ENCODE data around the gene RNF144B.
"Not testable (repeated sequence)": the region's sequence is repeated elsewhere in the genome, so short reads cannot be mapped to it uniquely, and the experiment has no call there.

RNF144B gene

DNA sequence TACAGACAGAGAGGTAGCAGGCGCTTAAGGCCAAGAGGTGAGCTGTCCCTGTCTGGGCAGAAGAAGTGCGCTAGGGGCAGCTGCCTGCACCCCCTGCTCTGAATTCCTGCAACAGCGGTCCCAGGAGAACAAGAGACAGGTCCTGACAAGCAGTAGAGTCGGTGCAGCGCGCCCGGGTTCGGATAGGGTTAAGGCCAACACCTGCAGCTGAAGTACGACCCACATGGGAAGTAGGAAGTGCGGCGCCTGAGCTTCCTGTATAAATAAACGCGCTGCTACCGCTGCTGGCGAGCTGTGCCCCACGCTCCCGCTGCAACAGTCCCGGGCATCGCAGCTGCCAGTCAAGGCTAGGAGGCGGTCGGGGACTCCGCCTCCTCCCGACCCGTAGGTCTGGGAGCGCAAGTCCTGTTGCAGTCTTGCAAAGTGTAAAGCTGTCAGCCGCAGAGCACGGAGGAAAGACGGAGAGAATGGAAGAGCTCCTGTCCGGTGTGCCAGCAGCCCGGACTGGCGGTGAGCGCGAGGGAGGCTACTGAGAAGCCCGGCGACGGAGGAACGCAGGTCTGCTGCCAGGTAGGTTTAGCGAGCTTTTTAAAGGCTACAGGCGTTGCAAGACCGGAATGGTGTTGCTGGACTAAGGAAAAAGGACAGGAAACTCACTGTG lies at the start of gene RNF144B:
TSS of gene RNF144B (plus strand) at position 290 of the 661 bp plus-strand sequence. CDS start 12,185 bp downstream, outside the sequence.
- peak within 1 kb of the TSS; percentile 71 for H3K4me3 ChIP-seq (ENCODE audit: low read depth, low read length)

DNA sequence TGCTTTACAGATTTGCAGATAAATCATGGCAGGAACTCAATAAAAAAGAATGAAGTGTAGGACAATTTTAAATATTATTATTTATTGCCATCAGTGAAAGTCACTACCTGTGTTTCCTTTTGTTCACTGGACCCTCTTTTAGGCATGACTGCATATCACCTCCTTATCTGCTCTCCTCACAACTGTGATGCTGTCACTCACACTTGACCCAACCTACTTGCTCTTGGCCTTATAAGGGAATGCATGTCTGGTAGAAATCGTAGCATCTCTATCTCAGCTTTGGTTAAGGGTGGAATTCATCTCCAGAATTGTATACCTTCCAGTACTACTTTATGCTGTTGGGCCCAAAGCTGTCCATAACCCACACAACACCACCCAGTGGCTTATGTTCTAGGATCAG lies 47.6 kb upstream of the RNF144B start:
- H3K4me3 ChIP-seq (ENCODE audit: low read depth, low read length): no peak overlapping the region

DNA sequence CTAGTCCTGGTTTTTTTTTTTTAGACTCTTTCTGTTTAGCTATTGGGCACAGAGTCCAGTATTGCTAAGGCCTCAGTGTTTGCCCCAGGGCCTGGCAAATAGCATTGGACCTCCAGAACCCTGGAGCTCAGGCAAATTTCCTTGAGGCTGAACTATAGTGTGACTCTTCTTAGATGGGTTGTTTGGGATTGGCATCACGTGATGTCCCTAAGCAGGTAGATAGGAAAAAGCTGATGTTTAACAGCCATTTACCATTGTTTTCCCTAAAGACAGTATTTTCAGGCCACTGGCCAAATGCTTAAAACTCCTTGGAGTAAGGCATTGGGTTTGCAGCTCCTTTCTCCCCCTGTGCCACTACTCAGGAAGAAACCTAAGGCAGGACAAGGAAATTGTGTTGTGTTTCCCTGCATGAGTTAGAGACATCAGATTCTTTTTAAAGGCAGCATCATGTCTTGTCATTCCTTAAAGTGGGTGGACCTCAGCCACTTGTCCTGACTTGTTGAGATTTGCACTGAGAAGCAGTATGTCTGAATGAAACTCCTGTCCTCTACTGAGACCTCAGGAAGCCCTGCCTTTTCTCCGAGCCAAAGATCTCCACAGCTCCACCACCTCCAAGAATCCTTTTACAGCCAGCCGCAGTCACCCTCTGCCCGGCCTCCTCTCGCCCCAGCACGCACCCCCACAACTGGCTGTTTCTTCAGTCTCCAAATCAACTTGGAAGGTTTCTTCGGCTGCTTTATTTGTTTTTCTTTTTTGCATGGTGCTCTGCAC lies 46.2 kb upstream of the RNF144B start:
- H3K4me3 ChIP-seq (ENCODE audit: low read depth, low read length): no peak overlapping the region

DNA sequence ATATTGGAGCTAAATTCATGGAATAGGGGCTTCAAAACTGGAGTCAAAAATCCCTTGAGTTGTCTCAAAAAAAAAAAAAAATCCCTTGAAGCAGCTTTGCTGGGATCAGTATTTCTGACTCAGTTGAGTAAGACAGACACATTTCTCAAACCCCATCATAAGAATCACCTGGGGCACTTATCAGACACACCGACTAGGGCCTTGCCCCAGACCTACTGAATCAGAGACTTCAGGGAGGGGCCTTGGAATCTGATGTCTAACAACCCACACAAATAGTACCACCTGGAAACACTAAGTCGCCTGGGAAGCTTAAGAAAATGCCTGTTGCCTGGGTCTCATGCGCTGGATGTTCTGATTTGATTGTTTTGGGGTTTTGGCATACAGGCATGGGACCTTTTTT lies 44.9 kb upstream of the RNF144B start:
- H3K4me3 ChIP-seq (ENCODE audit: low read depth, low read length): no peak overlapping the region

DNA sequence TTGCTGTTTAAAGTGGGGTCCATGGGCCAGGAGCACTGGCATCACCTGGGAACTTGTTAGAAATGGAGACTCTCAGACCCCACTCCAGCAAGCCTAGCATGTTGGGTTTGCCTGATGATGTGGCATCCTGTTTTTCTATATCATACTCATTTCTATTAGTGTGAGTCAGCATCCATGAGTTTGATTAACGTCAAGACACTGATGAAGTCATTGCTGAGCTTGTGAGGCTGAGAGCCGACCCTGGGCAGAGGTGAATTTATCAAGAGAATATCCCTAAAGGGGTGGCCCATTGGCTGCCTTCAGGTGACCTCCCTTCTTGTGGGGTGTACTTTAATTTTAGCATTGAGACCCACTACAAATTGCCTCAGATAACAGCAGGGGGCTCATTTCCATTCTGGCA lies 43.4 kb upstream of the RNF144B start:
- H3K4me3 ChIP-seq (ENCODE audit: low read depth, low read length): no peak overlapping the region

DNA sequence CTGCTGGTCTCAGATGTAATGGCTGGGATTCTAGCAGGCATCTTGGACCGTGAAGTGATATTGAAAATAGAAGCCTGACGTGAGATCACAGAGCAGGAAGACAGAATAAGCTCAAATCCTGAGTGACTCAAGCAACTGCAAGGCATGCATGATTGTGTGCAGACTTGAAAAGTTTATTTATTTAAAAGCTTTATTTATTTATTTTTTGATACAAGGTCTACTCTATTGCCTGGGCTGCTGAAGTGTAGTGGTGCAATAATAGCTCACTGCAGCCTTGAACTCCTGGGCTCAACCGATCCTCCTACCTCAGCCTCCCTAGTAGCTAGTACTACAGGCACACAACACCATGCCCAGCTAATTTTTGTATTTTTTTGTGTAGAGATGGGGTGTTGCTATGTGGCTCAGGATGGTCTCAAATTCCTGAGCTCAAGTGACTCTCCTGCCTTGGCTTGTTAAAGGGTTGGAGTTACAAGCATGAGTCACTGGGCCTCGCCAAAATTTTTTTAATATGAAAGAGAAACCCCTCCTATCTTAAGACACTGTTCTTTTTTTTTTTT lies 40.1 kb upstream of the RNF144B start:
- H3K4me3 ChIP-seq (ENCODE audit: low read depth, low read length): no peak overlapping the region

DNA sequence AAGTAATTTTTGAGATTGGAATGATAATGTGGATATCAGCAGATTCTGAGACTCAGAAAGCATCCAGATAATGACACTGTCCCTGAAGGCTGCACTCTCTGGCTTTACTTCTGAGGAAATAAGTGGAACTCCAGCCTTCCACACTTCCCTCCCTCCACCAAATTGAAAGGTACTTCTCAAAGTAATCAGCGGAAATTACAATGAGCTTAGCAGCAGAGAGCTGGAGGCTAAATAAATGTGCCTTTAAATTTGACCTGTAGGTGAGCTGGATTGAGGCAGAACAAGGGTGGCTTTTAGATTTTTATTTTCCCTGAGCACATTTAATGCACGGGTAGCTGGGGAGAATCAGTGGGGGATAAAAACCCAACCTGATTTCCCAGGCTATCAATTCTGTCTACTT lies 39.3 kb upstream of the RNF144B start:
- no peak overlapping the region for H3K4me3 ChIP-seq (ENCODE audit: low read depth, low read length)

DNA sequence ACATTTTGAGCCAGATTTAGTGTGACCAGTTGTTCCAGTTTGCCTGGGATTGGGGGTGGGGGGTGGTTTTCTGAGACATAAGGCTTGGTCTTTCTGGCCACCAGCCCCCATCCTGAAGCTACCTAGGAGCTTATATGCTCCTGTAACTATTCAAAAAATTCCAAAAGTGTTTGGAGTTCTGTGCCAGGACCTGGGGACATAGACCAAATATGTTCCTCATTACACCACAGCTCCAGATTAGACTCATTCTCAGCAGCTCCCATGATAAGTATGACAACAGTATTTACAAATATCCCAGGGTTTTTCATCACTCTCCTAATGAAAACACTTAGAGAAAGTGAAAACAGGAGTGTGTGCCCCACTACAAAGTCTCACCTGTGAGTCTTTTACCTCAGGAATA lies 37.8 kb upstream of the RNF144B start:
- H3K4me3 ChIP-seq (ENCODE audit: low read depth, low read length): no peak overlapping the region

DNA sequence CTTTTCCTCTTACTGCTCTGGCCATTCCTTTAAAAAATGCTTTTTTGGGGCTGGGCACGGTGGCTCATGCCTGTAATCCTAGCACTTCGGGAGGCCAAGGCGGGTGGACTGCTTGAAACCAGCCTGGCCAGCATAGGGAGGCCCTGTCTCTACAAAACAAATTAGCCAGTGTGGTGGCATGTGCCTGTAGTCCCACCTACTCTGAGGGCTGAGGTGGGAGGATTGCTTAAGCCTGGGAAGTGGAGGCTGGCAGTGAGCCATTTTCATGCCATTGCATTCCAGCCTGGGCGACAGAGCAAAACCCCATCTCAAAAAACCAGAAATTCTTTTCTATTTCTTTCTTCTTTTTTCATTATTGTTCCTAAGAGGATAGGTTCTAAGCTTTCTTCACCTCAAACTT lies 36.9 kb upstream of the RNF144B start:
- no peak overlapping the region for H3K4me3 ChIP-seq (ENCODE audit: low read depth, low read length)

DNA sequence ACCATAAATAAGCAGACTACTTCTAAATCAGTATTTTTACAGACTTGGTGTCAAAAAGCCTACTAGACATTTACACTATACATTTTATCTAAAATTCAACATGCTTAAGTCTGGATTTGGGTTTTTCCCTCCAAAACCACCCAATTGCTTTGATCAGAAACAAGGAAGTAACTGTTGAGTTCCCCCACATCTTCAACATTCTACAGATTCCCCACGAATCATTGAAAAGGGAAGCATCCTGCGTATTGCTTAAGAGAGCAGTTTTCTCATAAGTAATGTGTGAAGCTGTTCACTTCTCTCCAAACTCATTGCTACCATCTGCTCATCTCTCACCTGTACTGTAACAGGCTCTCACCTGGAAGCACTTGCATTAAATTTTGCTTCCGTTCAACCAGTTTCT lies 36.4 kb upstream of the RNF144B start:
- H3K4me3 ChIP-seq (ENCODE audit: low read depth, low read length): no peak overlapping the region

DNA sequence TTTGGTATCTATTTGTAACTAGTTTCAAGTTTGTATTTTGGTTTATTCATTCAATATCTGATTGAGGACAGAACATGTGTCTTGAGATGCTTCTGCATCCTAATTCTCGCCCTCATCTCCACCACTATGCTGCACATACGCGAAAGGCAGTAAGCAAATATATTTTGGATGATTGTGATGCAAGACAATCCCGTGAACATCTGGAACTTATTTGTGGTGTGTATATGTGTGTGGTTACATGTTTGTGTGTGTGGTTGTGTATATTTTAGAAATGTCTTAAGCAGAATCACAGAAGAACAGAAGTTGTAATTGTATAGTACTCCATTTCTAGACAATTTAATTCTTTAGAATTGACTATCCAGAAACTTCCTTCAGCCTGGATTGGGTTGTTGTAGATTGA lies 35.1 kb upstream of the RNF144B start:
- H3K4me3 ChIP-seq (ENCODE audit: low read depth, low read length): no peak overlapping the region

DNA sequence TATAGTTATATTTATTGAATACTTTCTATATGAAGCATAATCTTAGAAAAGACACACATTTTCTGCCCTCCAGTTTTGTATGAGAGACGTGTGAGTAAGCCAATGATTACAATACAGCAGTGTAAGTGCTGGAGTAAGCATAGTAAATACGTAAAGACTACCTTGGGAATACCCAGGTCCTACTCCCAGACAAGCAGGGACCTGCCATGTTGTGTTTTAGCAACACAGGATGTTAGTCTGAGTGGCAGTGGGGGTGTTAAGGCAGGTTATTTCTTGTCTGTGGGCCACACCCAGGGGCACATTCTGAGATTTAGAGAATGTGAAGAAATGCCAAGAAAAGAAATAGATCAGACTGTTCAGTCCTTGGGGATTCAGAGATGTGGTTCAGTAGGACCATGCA lies 34.3 kb upstream of the RNF144B start:
- H3K4me3 ChIP-seq (ENCODE audit: low read depth, low read length): no peak overlapping the region

DNA sequence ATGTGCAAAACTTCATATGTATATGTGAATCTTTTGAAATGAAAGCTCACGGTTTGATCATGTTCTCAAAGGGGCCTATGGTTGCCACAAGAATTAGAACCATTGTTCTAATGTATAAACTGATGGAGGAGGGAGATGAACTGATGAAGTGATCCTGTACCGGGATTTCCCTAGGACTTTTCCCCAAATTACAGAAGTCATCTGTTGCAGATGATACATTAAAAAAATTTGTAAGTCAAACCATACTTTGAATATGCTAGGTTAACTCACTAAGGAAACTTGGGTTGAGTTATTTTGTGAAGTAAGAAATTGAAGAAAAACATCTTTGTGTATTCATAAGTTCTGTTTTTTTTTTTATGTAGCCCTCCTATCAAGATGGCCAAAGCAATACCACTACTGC lies 33.9 kb upstream of the RNF144B start:
- no peak overlapping the region for H3K4me3 ChIP-seq (ENCODE audit: low read depth, low read length)

DNA sequence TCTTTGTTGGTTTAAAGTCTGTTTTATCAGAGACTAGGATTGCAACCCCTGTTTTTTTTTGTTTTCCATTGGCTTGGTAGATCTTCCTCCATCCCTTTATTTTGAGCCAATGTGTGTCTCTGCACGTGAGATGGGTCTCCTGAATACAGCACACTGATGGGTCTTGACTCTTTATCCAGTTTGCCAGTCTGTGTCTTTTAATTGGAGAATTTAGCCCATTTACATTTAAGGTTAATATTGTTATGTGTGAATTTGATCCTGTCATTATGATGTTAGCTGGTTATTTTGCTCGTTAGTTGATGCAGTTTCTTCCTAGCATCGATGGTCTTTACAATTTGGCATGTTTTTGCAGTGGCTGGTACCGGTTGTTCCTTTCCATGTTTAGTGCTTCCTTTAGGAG lies 29.6 kb upstream of the RNF144B start:
- not testable (repeated sequence) for H3K4me3 ChIP-seq (ENCODE audit: low read depth, low read length)

DNA sequence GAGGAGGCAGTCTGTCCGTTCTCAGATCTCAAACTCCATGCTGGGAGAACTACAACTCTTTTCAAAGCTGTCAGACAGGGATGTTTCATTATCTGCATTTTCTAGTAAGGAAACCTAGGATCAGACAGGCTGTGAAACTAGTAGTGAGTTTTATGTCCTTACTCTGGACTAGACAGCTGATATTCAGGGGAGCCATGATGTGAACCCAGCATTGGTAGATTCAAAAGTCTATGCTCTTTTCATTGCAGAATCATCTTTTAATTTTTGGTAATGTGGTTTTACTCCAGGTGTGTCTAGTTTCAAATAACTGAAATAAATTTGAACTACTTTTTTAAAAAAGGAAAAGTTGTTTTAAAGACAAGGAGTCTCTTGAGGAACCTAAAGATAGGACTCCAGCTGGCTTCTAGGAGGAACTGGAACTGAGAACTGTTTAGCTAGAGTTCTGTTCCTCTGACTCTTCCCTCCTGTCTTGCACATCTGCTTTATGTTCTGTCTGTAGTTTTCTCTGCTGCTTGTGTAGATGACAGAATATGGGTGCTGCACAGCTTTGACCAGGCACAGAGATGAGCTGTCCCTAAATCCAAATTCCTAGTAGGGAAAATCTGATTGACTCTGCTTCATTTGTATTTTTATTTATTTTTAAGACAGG lies 27.8 kb upstream of the RNF144B start:
- H3K4me3 ChIP-seq (ENCODE audit: low read depth, low read length): no peak overlapping the region

DNA sequence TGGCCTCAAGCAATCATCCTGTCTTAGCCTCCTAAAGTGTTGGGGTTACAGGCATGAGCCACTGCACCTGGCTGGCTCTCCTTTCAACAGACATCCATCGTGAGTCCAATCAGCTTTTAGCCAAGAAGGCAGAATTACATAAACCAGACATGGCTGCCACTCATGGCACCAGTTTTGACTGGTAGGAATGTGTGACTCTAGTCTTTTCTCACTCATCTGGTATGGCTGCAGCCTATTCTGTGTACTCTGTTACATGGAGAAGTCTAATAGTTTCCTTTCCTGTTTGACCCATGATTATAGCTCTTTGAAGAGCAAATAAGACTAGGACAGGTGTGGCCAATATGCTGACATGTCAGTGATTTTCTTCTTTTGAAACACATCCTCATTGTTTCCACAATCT lies 27.0 kb upstream of the RNF144B start:
- H3K4me3 ChIP-seq (ENCODE audit: low read depth, low read length): no peak overlapping the region

DNA sequence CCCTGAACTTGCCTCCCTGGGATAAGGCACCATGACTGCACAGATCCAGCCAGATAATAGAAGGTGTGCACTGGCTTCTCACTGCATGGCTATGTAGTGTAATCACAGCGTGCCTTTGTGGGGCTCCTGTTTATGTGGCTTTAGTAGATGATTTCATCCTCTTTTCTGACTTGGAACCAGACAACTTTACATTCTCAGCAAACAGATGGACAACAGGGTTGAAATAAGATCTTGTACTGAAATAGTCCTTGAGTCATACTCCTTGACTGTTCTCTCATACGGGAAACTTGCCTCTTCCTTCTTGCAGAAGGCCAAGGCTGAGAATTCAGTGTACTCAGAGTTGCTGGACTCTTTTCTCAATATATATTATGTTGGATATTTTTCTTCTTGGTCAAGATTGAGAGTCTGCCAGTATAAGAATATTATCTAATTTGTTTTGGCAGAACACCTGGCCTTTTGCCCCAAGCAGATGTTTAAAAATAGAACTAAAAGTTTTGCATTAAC lies 25.0 kb upstream of the RNF144B start:
- H3K4me3 ChIP-seq (ENCODE audit: low read depth, low read length): no peak overlapping the region

DNA sequence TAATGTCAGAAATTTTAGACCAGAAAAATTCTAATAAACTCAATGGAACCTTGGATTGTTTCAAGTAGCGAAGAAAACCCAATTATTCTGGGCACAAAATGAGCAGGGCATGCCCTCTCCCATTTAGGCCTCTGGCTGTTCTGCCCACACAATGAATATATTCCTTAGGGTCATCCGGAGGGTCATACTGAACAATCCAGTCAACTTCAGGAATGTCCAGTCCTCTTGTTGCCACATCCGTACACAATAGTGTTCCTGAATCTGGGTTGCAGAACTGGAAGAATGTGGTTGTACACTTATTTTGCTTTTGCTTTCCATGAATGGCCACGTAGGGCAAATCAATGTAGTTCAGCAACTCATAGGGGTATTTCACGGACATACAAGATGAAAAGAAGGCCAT lies 23.4 kb upstream of the RNF144B start:
- H3K4me3 ChIP-seq (ENCODE audit: low read depth, low read length): no peak overlapping the region

DNA sequence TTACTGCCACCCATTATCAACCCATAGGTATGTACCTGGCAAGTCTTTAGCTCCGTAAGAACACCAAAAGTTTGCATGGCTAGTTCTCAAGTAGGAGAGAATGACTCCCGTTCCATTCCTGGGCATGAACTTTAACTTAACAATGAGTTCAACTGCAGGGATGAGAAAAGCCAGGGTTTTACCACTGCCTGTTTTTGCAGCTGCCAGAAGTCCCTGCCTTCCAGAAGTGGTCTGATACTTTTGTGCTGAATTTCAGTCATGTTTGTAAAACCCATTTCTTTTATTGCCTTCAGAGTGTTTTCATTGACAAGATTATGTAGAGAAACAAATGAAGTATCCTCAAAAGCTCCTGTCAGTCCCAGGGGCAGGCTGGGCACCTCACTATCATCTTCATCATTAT lies 22.6 kb upstream of the RNF144B start:
- H3K4me3 ChIP-seq (ENCODE audit: low read depth, low read length): not testable (repeated sequence)

DNA sequence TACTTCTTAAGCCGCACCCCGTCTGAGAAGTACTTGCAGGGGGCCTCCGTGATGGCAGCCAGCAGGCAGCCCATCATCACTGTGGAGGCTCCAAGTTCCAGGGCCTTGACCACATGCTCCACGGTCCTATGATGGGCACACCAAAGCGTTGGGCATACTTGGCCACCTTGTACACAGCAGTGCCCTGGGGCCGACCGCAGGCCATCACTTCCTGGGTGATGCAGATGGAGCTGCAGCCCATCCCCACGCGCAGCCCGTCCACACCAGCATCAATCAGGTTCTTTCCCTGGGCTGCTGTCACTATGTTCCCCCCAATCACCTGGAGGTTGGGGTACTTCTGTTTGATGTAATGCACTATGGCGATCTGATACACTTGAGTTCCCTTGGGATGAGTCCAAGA lies 19.8 kb upstream of the RNF144B start:
- H3K4me3 ChIP-seq (ENCODE audit: low read depth, low read length): no peak overlapping the region

DNA sequence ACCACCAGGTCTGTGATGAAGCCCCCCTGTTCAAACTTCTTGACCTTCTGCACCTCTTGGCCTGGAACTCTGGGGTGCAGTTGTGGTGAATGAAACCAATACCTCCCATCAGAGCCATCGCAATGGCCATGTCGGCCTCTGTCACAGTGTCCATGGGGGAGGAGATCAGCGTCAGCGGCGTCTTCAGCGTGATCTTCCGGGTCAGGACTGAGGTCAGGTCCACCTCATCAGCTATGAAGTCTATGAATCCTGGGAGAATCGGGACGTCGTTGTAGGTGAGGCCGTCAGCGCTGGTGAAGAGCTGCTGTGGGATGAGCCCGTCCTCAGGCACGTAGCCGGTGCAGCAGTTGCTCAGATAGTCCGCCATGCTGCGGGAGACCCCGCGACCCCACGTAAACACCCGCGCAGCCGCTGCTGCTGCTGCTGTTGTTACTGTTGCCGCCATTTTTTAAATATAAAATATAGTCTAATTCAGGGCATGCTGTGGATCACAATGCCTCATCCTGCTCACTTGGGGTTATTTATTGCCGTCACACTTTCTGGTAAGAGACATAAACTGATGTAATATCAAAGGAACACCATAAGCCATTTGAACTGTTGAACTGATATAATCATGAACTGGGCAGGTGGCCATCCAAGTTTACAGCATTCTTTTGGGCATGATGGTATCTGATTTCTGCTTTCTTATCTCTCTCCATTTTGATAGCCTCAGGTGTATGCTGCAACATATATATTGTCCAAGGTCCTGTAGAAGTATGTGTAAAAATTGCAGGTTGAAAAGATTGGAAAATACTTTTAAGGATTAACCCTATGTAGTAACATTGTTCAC lies 18.7 kb upstream of the RNF144B start:
- no peak overlapping the region for H3K4me3 ChIP-seq (ENCODE audit: low read depth, low read length)

Data from iPS-11a (cell line).